ENCODE results near the gene CCM2. TPM values are rescaled to one million over a fixed set of nuclear protein-coding genes. Genes with fewer than 3 reads are reported as not detected.
"Not testable (repeated sequence)": the region's sequence is repeated elsewhere in the genome, so short reads cannot be mapped to it uniquely, and the experiment has no call there.

Gene CCM2
- polyA plus RNA-seq, 5 donors: 23.3 to 36.6 (median 28.0) TPM

DNA sequence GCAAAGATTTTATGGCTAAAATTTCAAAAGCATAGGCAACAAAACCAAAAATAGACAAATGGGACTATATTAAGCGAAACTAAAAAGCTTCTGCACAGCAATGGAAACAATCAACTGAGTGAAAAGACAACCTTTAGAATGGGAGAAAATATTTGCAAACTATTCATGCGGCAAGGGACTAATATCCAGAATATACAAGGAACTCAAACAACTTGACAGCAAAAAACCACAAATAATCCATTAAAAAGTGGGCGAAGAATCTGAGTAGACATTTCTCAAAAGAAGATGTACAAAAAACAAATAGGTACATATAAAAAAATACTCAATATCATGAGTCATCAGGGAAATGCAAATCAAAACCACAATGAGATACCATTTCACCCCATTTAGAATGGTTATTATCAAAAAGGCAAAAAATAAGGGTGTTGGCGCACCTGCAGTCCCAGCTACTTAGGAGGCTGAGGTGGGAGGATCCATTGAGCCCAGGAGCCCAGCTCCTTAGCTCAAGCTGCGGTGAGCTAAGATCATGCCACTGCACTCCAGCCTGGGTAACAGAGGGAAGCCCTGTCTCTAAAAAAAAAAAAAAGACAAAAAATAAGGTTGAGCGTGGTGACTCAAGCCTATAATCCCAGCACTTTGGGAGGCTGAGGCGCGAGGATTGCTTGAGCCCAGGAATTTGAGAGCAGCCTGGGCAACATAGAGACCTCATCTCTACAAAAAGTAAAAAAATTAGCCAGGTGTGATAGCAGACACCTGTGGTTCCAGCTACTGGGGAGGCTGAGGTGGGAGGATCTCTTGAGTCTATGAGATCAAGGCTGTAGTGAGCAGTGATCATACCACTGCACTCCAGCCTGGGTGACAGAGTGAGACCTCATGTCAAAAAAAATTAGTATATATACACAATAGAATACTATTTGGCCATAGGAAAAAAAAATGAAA is 4.2 kb upstream of the CCM2 start:
- DNase-seq: no peak

- DNase-seq: no peak
These were observed 1.7 kb upstream of the CCM2 start for GRCh38 chr7:44998153-44998871.

GRCh38 chr7:44999245-45000092 is 532 bp upstream of the CCM2 start:
- DNase-seq: peak; percentile 99

DNA sequence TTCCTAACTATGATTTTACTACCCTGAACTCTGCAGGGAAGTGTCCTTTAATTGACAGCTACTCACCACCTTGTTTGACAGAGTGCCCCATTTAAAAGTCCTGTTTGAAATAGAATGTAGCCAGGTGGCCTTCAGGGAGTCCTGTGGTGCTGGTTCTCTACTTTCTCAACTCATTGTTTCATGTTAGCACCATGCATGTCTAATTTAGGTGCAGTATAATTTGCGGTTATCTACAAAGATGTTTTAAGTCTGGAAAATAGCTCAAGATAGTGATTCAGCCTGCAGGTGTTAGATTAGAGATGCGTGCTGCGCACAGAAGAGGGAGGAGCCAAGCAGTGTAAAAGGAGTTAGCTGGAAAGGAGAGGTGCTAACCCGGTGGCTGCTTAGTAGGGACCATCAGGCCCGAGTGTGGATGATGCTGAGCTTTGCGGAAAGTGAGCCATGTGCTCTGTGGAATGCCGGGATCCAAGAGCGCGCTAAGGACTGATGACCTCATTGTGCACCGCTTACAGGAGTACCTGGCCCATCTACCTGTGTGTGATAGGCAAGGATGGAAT is 1.2 kb downstream of the CCM2 start:
- DNase-seq: no peak

DNA sequence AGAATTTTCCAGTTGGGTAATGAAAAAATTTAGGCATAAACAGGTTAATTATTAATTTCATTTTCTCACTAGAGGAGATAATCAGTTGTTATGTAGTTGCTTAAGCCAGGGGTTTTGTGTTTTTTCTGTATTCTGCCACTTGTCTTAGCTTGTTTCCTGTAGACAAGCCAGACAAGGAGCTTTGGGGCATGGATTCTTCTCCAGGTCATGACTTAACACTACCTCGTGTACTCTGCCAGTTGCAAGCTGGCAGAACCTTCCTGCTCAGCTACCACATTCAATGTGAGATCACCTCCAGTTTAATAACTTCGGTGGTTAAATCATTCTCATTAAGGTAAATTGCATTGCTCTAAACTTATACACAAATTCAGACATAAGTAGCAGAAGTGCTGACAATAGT is 1.8 kb downstream of the CCM2 start:
- no peak for DNase-seq

GRCh38 chr7:45003789-45004188 is 3.8 kb downstream of the CCM2 start:
- DNase-seq: no peak

- DNase-seq: no peak
These were observed 7.1 kb downstream of the CCM2 start for GRCh38 chr7:45007106-45007505.

- no peak for DNase-seq
These were observed 7.7 kb downstream of the CCM2 start for GRCh38 chr7:45007571-45008328.

- no peak for DNase-seq
These were observed 13.5 kb downstream of the CCM2 start for GRCh38 chr7:45013465-45013967.

DNA sequence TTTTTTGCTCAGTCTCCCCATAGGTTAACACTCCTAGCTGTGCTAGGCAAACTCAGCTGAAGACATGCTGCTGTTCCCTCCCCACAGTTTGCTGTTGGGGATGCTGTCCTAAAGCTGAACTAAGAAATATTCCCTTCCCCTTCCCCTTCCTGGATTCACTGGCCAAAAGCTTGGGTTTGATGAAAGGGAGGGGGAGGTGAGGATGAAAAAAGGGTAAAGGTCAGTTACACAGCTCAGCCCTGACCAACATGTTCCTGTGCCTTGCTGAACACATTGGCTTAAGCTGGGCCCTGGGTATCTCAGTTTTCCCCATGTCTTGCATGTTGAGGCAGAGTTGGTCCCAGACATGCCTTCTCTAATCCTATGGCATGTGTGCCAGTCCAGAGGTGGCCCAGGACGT is 15.3 kb downstream of the CCM2 start:
- no peak for DNase-seq

- DNase-seq: no peak
These were observed 17.3 kb downstream of the CCM2 start for GRCh38 chr7:45017253-45017652.

- no peak for DNase-seq
These were observed 20.9 kb downstream of the CCM2 start for GRCh38 chr7:45020915-45021314.

DNA sequence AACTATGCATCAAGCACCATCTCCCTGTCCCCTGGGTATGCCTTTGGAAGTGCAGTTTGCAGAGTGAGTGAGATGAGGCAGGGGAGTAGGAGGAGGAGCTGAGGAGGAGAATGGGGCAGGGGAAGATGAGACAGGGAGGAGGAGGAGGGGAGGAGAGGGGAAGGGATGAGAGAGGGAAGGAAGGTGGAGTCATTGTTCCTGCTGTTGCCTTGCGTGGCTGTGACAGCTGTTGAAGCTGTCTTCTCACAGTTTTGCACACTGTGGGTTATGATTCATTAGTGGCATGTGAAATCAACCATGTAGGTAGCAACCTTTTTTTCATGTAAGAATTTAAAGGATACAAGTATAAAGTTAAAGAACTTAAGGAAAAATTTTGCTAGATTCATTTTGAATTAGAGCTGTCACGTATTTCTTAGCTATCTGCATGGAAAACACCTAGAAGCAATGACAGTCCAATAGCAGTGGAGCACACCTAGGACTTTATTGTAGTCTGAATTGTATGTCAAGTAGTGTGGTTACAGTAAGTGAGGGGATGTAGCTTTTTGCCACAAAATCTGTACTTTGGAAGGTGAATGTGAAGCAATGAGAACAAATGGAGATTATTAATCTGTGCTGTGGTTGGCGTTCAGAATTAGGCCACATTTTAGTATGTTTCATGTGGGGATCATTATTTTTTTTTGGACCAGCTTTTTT is 21.7 kb downstream of the CCM2 start:
- DNase-seq: no peak

GRCh38 chr7:45024126-45024744 is 24.2 kb downstream of the CCM2 start:
- DNase-seq: no peak

DNA sequence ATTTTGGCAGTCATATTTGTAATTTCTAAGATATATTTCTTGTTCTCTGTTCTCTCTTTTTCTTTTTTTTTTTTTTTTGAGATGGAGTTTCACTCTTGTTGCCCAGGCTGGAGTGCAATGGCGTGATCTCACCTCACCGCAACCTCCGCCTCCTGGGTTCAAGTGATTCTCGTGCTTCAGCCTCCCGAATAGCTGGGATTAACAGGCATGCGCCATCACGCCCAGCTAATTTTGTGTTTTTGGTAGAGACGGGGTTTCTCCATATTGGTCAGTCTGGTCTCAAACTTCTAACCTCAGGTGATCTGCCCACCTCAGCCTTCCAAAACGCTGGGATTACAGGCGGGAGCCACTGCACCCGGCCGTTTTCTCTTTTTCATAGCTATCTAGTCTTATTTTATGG is 25.5 kb downstream of the CCM2 start:
- not testable (repeated sequence) for DNase-seq

DNA sequence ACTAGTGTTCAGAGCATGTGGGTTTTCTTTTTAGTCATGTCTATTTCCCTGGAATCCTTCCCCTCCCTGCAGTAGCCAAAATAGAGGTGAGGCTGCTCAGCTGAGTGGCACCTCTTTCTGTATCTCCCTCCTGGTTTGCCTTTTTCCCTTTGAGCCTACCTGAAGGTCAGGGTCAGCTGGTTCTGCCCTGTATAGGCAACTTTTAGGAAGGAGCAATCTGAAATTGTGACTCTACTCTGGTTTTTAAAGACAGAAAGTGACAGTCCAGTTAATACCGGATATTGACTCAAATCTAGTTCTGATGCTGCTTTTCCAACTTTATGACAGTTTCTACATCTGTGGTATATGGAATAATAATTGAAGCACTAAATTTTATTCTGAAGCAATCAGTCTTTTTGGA is 26.0 kb downstream of the CCM2 start:
- DNase-seq: no peak

GRCh38 chr7:45026984-45027773 is 27.2 kb downstream of the CCM2 start:
- DNase-seq: no peak

DNA sequence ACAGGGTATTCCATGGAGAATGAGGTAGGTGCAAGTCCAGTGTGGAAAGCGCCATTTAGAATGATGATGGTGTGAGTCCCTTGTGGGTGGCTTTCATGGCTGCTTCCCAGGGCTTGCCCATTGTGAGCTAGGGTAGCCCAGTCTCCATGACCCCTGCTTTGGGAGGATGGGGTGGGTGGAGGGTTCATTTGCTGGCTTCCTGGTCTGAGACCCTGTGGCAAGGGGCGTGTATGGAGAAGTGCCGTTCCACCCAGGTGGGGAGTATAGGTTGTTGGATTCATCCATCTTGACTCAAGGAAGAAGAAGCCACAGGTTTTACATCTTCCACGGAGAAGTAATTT is 27.7 kb downstream of the CCM2 start:
- no peak for DNase-seq

Data from right lung (tissue), 5 donors.